ENCODE data around the gene ZNF613. TPM values are rescaled to one million over a fixed set of nuclear protein-coding genes. Genes with fewer than 3 reads are reported as not detected.
"Not testable (repeated sequence)": the region's sequence is repeated elsewhere in the genome, so short reads cannot be mapped to it uniquely, and the experiment has no call there.

ZNF613 gene
- polyA plus RNA-seq, 3 donors, result 0.96 to 3.1 (median 1.1) TPM

DNA sequence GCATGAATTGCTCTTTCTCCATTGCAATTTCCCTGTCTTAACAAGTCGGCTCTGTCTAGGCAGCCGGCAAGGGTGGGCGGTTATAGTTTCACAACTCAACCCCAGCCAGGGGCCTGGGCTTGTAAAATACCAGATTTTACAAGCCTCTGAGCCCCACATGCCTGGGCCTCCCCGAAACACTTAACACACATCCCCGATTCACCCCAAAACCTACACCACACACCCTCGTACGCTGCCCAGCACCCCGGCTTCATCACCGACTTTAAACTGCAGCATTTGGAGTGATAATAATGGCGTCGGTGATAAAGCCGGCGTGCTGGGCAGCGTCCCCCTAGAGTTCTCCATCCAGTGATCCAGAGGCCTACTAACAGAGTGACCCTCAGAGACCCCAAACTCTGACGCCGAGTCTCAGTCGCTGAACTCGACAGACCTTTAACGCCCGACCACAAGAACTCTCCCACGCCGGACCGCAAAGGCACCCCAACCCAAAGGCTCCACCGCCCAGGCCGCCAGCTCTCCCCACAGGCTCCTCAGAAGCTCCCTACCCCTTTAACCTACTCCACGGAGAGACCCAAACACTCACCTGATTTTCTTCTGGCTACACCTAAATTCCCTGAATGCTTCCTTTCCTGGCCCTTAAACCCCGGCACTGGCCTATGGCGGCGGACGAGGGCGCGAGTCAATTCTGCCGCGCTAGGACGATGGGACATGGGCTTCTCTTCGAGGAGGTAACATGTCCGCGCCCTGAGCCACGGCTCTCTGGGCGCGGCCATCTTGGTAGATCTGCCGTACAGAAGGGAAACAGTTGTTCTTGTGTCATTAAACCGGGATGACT lies 22.7 kb upstream of the ZNF613 start, which contains the start of gene ZNF649:
ZNF649 (minus strand) TSS at position 687 of the 835 bp plus-strand sequence. CDS start 4,910 bp downstream, outside the sequence.
- peak; percentile 76 to 83 (median 80) for DNase-seq
- Mint-ChIP-seq H3K4me3 (peak within 1 kb of the TSS; percentile 100), H3K27ac (peak within 1 kb of the TSS; percentile 90 to 96 (median 93)), H3K27me3 (ENCODE audit: low read depth in 3 of 3) (peaks cover 3 to 22% (median 20%) of the 10 kb centered on the region in 3 donors), H3K4me1 (peaks cover 19% of the 10 kb centered on the region), H3K36me3 (peaks cover 25 to 39% of the 10 kb centered on the region in 2 donors), H3K9me3 (peaks cover 55 to 97% (median 89%) of the 10 kb centered on the region in 7 donors)
- Histone ChIP-seq H3K9me3 (replicated peaks in 1 of 2; ENCODE audit: control insufficient read depth in 1 of 2, insufficient read depth in 1 of 2, low read length in 2 of 2) (peaks cover 63 to 70% of the 10 kb centered on the region in 2 donors), H3K27me3 (ENCODE audit: control insufficient read depth in 2 of 2, insufficient read depth in 2 of 2, low read length in 2 of 2) (peaks cover 0 to 4% of the 10 kb centered on the region in 2 donors), H3K27ac (ENCODE audit: low read depth in 1 of 2, low read length in 2 of 2) (peak within 1 kb of the TSS; percentile 67 to 90), H3K4me2 (replicated peaks; ENCODE audit: extremely low read depth, low read length, poor library complexity, severe bottlenecking) (peak within 1 kb of the TSS; percentile 84), H3K4me1 (ENCODE audit: control insufficient read depth in 1 of 2, insufficient read depth in 2 of 2, low read length in 2 of 2) (peaks cover 7 to 16% of the 10 kb centered on the region in 2 donors), H2AFZ (ENCODE audit: insufficient read depth, low read depth, low read length, poor library complexity, severe bottlenecking) (peak within 1 kb of the TSS; percentile 92), H3K36me3 (replicated peaks in 1 of 2; ENCODE audit: control insufficient read depth in 1 of 2, insufficient read depth in 2 of 2, low read length in 2 of 2) (peaks cover 11 to 34% of the 10 kb centered on the region in 2 donors), H4K20me1 (ENCODE audit: insufficient read depth, low read length) (no peaks in the 10 kb centered on the region), H3K4me3 (replicated peaks in 1 of 3; ENCODE audit: low read depth in 2 of 3, low read length in 3 of 3) (peak within 1 kb of the TSS; percentile 80 to 99 (median 98)), H3K9ac (ENCODE audit: insufficient read depth, low read length, poor library complexity, severe bottlenecking) (peak within 1 kb of the TSS; percentile 87), H3K79me2 (ENCODE audit: insufficient read depth, low read length) (peaks cover 45% of the 10 kb centered on the region)
- intact Hi-C loops (cut with micrococcal nuclease), result loop anchor here in 1 of 2 donors (5.0 kb wide), 1 partner anchor 83 kb away; the partner anchor contains the start of gene ZNF350
- WGBS (ENCODE audit: insufficient coverage), result 0% methylated on average over 33 of the region's 43 CpGs
- TF ChIP-seq, protein P1, sequence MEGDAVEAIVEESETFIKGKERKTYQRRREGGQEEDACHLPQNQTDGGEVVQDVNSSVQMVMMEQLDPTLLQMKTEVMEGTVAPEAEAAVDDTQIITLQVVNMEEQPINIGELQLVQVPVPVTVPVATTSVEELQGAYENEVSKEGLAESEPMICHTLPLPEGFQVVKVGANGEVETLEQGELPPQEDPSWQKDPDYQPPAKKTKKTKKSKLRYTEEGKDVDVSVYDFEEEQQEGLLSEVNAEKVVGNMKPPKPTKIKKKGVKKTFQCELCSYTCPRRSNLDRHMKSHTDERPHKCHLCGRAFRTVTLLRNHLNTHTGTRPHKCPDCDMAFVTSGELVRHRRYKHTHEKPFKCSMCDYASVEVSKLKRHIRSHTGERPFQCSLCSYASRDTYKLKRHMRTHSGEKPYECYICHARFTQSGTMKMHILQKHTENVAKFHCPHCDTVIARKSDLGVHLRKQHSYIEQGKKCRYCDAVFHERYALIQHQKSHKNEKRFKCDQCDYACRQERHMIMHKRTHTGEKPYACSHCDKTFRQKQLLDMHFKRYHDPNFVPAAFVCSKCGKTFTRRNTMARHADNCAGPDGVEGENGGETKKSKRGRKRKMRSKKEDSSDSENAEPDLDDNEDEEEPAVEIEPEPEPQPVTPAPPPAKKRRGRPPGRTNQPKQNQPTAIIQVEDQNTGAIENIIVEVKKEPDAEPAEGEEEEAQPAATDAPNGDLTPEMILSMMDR (IDR thresholded peaks at IDR 0.05), result no peak

DNA sequence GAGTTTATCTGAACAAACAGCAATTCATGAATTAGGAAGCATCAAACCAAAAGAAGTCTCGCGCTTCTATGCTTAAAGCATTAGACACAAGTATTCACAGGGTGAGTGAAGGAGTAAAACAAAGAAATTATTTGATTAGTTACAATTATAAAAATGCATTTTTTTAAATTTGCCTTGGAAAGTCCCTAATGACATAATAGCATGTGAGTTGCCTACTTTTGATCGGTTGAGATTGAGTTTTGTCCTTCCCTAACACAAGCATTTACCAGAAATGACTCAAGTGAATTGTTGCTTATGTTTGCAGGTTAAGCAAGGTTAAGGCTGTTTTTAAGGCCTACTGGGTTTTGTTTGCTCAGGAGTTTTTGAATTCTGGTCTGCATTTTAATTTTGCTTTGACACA lies 22.1 kb upstream of the ZNF613 start:
- peaks cover 56 to 94% (median 89%) of the 10 kb centered on the region in 7 donors for H3K9me3 Mint-ChIP-seq
- peaks cover 18 to 32% of the 10 kb centered on the region in 2 donors for H3K36me3 Mint-ChIP-seq

DNA sequence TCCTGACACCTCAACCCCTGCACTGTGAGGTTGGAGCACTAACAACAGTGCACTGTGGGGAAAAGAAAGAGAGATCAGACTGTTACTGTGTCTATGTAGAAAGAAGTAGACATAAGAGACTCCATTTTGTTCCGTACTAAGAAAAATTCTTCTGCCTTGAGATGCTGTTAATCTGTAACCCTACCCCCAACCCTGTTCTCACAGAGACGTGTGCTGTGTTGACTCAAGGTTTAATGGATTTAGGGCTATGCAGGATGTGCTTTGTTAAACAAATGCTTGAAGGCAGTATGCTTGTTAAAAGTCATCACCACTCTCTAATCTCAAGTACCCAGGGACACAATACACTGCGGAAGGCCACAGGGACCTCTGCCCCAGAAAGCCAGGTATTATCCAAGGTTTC lies 21.6 kb upstream of the ZNF613 start:
- Histone ChIP-seq H3K9me3 (replicated peaks in 1 of 2; ENCODE audit: control insufficient read depth in 1 of 2, insufficient read depth in 1 of 2, low read length in 2 of 2) (peaks cover 64 to 70% of the 10 kb centered on the region in 2 donors), H3K79me2 (ENCODE audit: insufficient read depth, low read length) (peaks cover 38% of the 10 kb centered on the region), H2AFZ (ENCODE audit: insufficient read depth, low read depth, low read length, poor library complexity, severe bottlenecking) (peak overlapping the region; percentile 35), H3K36me3 (replicated peaks in 1 of 2; ENCODE audit: control insufficient read depth in 1 of 2, insufficient read depth in 2 of 2, low read length in 2 of 2) (peaks cover 2 to 23% of the 10 kb centered on the region in 2 donors), H3K4me1 (ENCODE audit: control insufficient read depth in 1 of 2, insufficient read depth in 2 of 2, low read length in 2 of 2) (peaks cover 7 to 16% of the 10 kb centered on the region in 2 donors)
- Mint-ChIP-seq H3K36me3 (peaks cover 14 to 28% of the 10 kb centered on the region in 2 donors), H3K27me3 (ENCODE audit: low read depth in 3 of 3) (peaks cover 3 to 22% (median 20%) of the 10 kb centered on the region in 3 donors), H3K4me1 (peaks cover 19% of the 10 kb centered on the region), H3K9me3 (peaks cover 56 to 94% (median 89%) of the 10 kb centered on the region in 7 donors)
- H3K27me3 ChIP-seq (ENCODE audit: control insufficient read depth in 2 of 2, insufficient read depth in 2 of 2, low read length in 2 of 2); H3K4me3 Mint-ChIP-seq; H3K9ac ChIP-seq (ENCODE audit: insufficient read depth, low read length, poor library complexity, severe bottlenecking); H4K20me1 ChIP-seq (ENCODE audit: insufficient read depth, low read length); H3K27ac Mint-ChIP-seq; H3K27ac ChIP-seq (ENCODE audit: low read depth in 1 of 2, low read length in 2 of 2); H3K4me3 ChIP-seq (replicated peaks in 1 of 3; ENCODE audit: low read depth in 2 of 3, low read length in 3 of 3); H3K4me2 ChIP-seq (replicated peaks; ENCODE audit: extremely low read depth, low read length, poor library complexity, severe bottlenecking); DNase-seq: not testable (repeated sequence)
- intact Hi-C loops (cut with micrococcal nuclease), result loop anchor here in 1 of 2 donors (5.0 kb wide), 1 partner anchor 82 kb away; the partner anchor contains the start of gene ZNF350
- no CpG with 5 or more reads among the region's 3 CpGs for WGBS (ENCODE audit: insufficient coverage)

More for the DNA sequence above, 22.1 kb upstream of the ZNF613 start:
- peaks cover 42% of the 10 kb centered on the region for H3K79me2 ChIP-seq (ENCODE audit: insufficient read depth, low read length)
- H2AFZ ChIP-seq (ENCODE audit: insufficient read depth, low read depth, low read length, poor library complexity, severe bottlenecking), result peak overlapping the region; percentile 92
- intact Hi-C loops (cut with micrococcal nuclease), result loop anchor here in 1 of 2 donors (5.0 kb wide), 1 partner anchor 82 kb away; the partner anchor contains the start of gene ZNF350
- Mint-ChIP-seq H3K4me1 (peaks cover 19% of the 10 kb centered on the region), H3K4me3 (peak overlapping the region; percentile 100), H3K27me3 (ENCODE audit: low read depth in 3 of 3) (peaks cover 3 to 22% (median 20%) of the 10 kb centered on the region in 3 donors), H3K27ac (peak overlapping the region in 1 of 7 donors; percentile 94)
- H3K4me1 ChIP-seq (ENCODE audit: control insufficient read depth in 1 of 2, insufficient read depth in 2 of 2, low read length in 2 of 2), result peaks cover 7 to 16% of the 10 kb centered on the region in 2 donors
- peaks cover 65 to 70% of the 10 kb centered on the region in 2 donors for H3K9me3 ChIP-seq (replicated peaks in 1 of 2; ENCODE audit: control insufficient read depth in 1 of 2, insufficient read depth in 1 of 2, low read length in 2 of 2)
- no peak overlapping the region for H3K9ac ChIP-seq (ENCODE audit: insufficient read depth, low read length, poor library complexity, severe bottlenecking)
- peaks cover 5 to 27% of the 10 kb centered on the region in 2 donors for H3K36me3 ChIP-seq (replicated peaks in 1 of 2; ENCODE audit: control insufficient read depth in 1 of 2, insufficient read depth in 2 of 2, low read length in 2 of 2)
- H3K27me3 ChIP-seq (ENCODE audit: control insufficient read depth in 2 of 2, insufficient read depth in 2 of 2, low read length in 2 of 2), result peaks cover 0 to 4% of the 10 kb centered on the region in 2 donors
- peak overlapping the region; percentile 84 for H3K4me2 ChIP-seq (replicated peaks; ENCODE audit: extremely low read depth, low read length, poor library complexity, severe bottlenecking)
- H3K4me3 ChIP-seq (replicated peaks in 1 of 3; ENCODE audit: low read depth in 2 of 3, low read length in 3 of 3), result peak overlapping the region in 2 of 3 experiments; percentile 98 to 99
- no peaks in the 10 kb centered on the region for H4K20me1 ChIP-seq (ENCODE audit: insufficient read depth, low read length)
- no CpG with 5 or more reads among the region's 3 CpGs for WGBS (ENCODE audit: insufficient coverage)
- H3K27ac ChIP-seq (ENCODE audit: low read depth in 1 of 2, low read length in 2 of 2), result no peak overlapping the region
- TF ChIP-seq, protein P1 (IDR thresholded peaks at IDR 0.05), result no peak
- no peak for DNase-seq
